Measurements from ENCODE around the gene DCLK2. TPM values are rescaled to one million over a fixed set of nuclear protein-coding genes. Genes with fewer than 3 reads are reported as not detected.
A peak's percentile ranks its signal among the peaks of the same experiment; 100 is the strongest.

The DCLK2 gene
- total RNA-seq, 1 experiment from 2014 or later = 1.2 TPM

DNA sequence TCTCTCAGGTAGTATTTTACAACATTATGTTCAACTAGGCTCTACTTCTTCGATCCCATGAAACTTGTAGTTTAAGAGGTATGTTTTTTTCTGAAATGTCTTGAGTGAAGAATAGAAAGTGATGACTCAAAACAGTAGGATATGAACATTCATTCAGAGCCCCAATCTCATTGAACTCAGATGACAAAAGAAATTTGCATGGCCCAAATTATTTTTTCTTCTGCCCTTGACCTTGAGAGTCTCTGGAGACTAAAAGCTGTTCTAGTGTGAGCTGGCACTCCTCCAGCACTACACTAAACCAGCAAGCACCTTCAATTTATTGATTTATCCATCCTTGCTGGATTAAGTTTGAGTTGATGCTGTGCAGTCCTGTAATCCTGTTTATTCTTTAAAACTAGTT is 4.0 kb downstream of the DCLK2 start:
- POLR2A ChIA-PET (ENCODE audit: unreplicated experiment) = no interaction called here
- Histone ChIP-seq H3K79me2 (ENCODE audit: low read length) (no peaks in the 10 kb centered on the region), H3K36me3 (ENCODE audit: low read depth, low read length) (no peaks in the 10 kb centered on the region), H3K9me3 (ENCODE audit: low read length) (no peaks in the 10 kb centered on the region), H3K9me2 (replicated peaks; ENCODE audit: low read length) (no peaks in the 10 kb centered on the region), H3K4me3 (ENCODE audit: low read length) (no peak overlapping the region), H3K4me1 (ENCODE audit: insufficient read depth, low read length) (peaks cover 4% of the 10 kb centered on the region; the same call in 1 of the 2 replicates), H3K4me2 (ENCODE audit: low read length) (no peak overlapping the region), H3K27ac (ENCODE audit: low read length) (no peak overlapping the region), H3F3A (ENCODE audit: low read length, unreplicated experiment) (no peaks in the 10 kb centered on the region), H3K27me3 (ENCODE audit: low read length) (no peaks in the 10 kb centered on the region), H2AFZ (ENCODE audit: low read length) (no peak overlapping the region), H3K9ac (ENCODE audit: low read length) (no peak overlapping the region), H4K20me1 (ENCODE audit: low read length) (no peaks in the 10 kb centered on the region)
- TF ChIP-seq CTCF (conservative IDR thresholded peaks at IDR 0.05; ENCODE audit: low read depth, low read length) (no peak), EZH2phosphoT487 (IDR thresholded peaks at IDR 0.05; ENCODE audit: borderline replicate concordance, low read length) (no peak), EZH2 (IDR thresholded peaks at IDR 0.05; ENCODE audit: low read length, unreplicated experiment) (no peak)
- intact Hi-C loops (cut with micrococcal nuclease) = no loop called here
- DNase-seq (no peak), ATAC-seq (no peak)
- CTCF ChIA-PET = no interaction called here
- no TSS peak for BruUV-seq (replicated peaks)

- Histone ChIP-seq H3K9me3 (ENCODE audit: low read length) (no peaks in the 10 kb centered on the region), H3K4me1 (ENCODE audit: insufficient read depth, low read length) (no peaks in the 10 kb centered on the region), H3K79me2 (ENCODE audit: low read length) (no peaks in the 10 kb centered on the region), H3K36me3 (ENCODE audit: low read depth, low read length) (no peaks in the 10 kb centered on the region), H3K4me3 (ENCODE audit: low read length) (no peak overlapping the region), H3K9me2 (replicated peaks; ENCODE audit: low read length) (no peaks in the 10 kb centered on the region), H3K27me3 (ENCODE audit: low read length) (no peaks in the 10 kb centered on the region), H3K27ac (ENCODE audit: low read length) (no peak overlapping the region), H2AFZ (ENCODE audit: low read length) (no peak overlapping the region), H3F3A (ENCODE audit: low read length, unreplicated experiment) (no peaks in the 10 kb centered on the region), H3K4me2 (ENCODE audit: low read length) (no peak overlapping the region), H3K9ac (ENCODE audit: low read length) (no peak overlapping the region), H4K20me1 (ENCODE audit: low read length) (no peaks in the 10 kb centered on the region)
- DNase-seq = peak; percentile 31
- no peak for TF ChIP-seq CTCF (conservative IDR thresholded peaks at IDR 0.05; ENCODE audit: low read depth, low read length)
- TF ChIP-seq EZH2phosphoT487 (IDR thresholded peaks at IDR 0.05; ENCODE audit: borderline replicate concordance, low read length) = no peak
- ATAC-seq = no peak
- ChIA-PET CTCF (no interaction called here), POLR2A (ENCODE audit: unreplicated experiment) (no interaction called here)
- intact Hi-C loops (cut with micrococcal nuclease) = no loop called here
- no TSS peak for BruUV-seq (replicated peaks)
Observed at GRCh38 chr4:150087006-150087405, 8.8 kb downstream of the DCLK2 start.

GRCh38 chr4:150089732-150090131 is 11.5 kb downstream of the DCLK2 start:
- DNase-seq (no peak), ATAC-seq (no peak)
- H3K9me3 ChIP-seq (ENCODE audit: low read length) = no peaks in the 10 kb centered on the region
- H3K4me3 ChIP-seq (ENCODE audit: low read length) = no peak overlapping the region
- H3K4me2 ChIP-seq (ENCODE audit: low read length) = no peak overlapping the region
- no TSS peak for BruUV-seq (replicated peaks)
- H2AFZ ChIP-seq (ENCODE audit: low read length) = no peak overlapping the region
- POLR2A ChIA-PET (ENCODE audit: unreplicated experiment) = no interaction called here
- no peaks in the 10 kb centered on the region for H4K20me1 ChIP-seq (ENCODE audit: low read length)
- H3K27ac ChIP-seq (ENCODE audit: low read length) = no peak overlapping the region
- no peaks in the 10 kb centered on the region for H3K36me3 ChIP-seq (ENCODE audit: low read depth, low read length)
- intact Hi-C loops (cut with micrococcal nuclease) = loop anchor here (10.0 kb wide), 1 partner anchor 55 kb away; no protein-coding TSS in a partner anchor
- CTCF ChIA-PET = no interaction called here
- no peaks in the 10 kb centered on the region for H3F3A ChIP-seq (ENCODE audit: low read length, unreplicated experiment)
- TF ChIP-seq EZH2 (IDR thresholded peaks at IDR 0.05; ENCODE audit: low read length, unreplicated experiment) (no peak), EZH2phosphoT487 (IDR thresholded peaks at IDR 0.05; ENCODE audit: borderline replicate concordance, low read length) (no peak), CTCF (conservative IDR thresholded peaks at IDR 0.05; ENCODE audit: low read depth, low read length) (no peak)
- H3K4me1 ChIP-seq (ENCODE audit: insufficient read depth, low read length) = no peaks in the 10 kb centered on the region
- H3K9ac ChIP-seq (ENCODE audit: low read length) = no peak overlapping the region
- no peaks in the 10 kb centered on the region for H3K79me2 ChIP-seq (ENCODE audit: low read length)
- no peaks in the 10 kb centered on the region for H3K9me2 ChIP-seq (replicated peaks; ENCODE audit: low read length)
- H3K27me3 ChIP-seq (ENCODE audit: low read length) = no peaks in the 10 kb centered on the region
